Measurements from ENCODE around the gene TRPV4. TPM values are rescaled to one million over a fixed set of nuclear protein-coding genes. Genes with fewer than 3 reads are reported as not detected.

TRPV4 gene
- total and polyA plus RNA-seq, 9 of the 15 experiments (the other 6 are each of a cell fraction or from before 2014, with no cell fraction given) = 0.13 TPM; not detected in 8

GRCh38 chr12:109880938-109881337, 47.7 kb upstream of the TRPV4 start (continued):
- TF ChIP-seq ZBTB9 (CRISPR knock-in tag; IDR thresholded peaks at IDR 0.05) (no peak), ADNP (tag; IDR thresholded peaks at IDR 0.05) (no peak), ZNF12 (CRISPR knock-in tag; IDR thresholded peaks at IDR 0.05) (no peak), PHF21A (IDR thresholded peaks at IDR 0.05; ENCODE audit: borderline replicate concordance, low read depth) (no peak), ZNF449 (CRISPR knock-in tag; IDR thresholded peaks at IDR 0.05) (no peak), POLR2B (IDR thresholded peaks at IDR 0.05; ENCODE audit: low read depth, partially characterized antibody) (no peak), IRF9 (tag; IDR thresholded peaks at IDR 0.05) (no peak)
